Panc1 (cell line): ENCODE data around the gene ATAD5. TPM values are rescaled to one million over a fixed set of nuclear protein-coding genes. Genes with fewer than 3 reads are reported as not detected.
"Not testable (repeated sequence)": the region's sequence is repeated elsewhere in the genome, so short reads cannot be mapped to it uniquely, and the experiment has no call there.

Experiments
- ATAC-seq: fragments of 200-7000 bp; cut with Tn5 transposase; 2 replicates; pipeline ENCODE4 v1.9.1; 2020; ENCODE audit warnings: mild to moderate bottlenecking, moderate library complexity
- BruUV-seq: library from RNA; stranded (reverse); fragments of 400-500 nt; replicated peaks from 2 replicates; lab custom pipeline; 2021; lab: Mats Ljungman, UMichigan
- CTCF ChIA-PET: fragments of 300-600 bp; sonication (Branson Sonifier 250); formaldehyde crosslinking; loops from one replicate; lab custom pipeline; 2022; ENCODE audit warnings: antibody characterized with exemption; lab: Charles Lee
- POLR2A ChIA-PET: fragments of 300-600 bp; sonication (Branson Sonifier 250); formaldehyde crosslinking; loops from one replicate; lab custom pipeline; 2022; ENCODE audit warnings: antibody characterized with exemption; lab: Charles Lee
- DNase-seq: peaks from one replicate; pipeline ENCODE4 v3.0.0-alpha.2; 2010; ENCODE audit warnings: low read depth, low spot score
- H3K27ac ChIP-seq: 2 replicates; pipeline ENCODE4 v1.5.1; 2011; ENCODE audit warnings: mild to moderate bottlenecking, low read length, inconsistent platforms
- H3K27me3 ChIP-seq: fragments of 200-500 bp; sonication (Bioruptor generic); 2 replicates; pipeline ENCODE4 v1.6.0; 2014; ENCODE audit warnings: low read length, inconsistent platforms; ENCODE audit not compliant: control insufficient read depth, insufficient read depth
- H3K36me3 ChIP-seq: fragments of 200-500 bp; sonication (Bioruptor generic); 2 replicates; pipeline ENCODE4 v1.5.1; 2014; ENCODE audit warnings: inconsistent platforms, mild to moderate bottlenecking, low read length, moderate library complexity; ENCODE audit not compliant: control insufficient read depth, insufficient read depth
- H3K4me1 ChIP-seq: 2 replicates; pipeline ENCODE4 v1.5.1; 2011; ENCODE audit warnings: inconsistent platforms, mild to moderate bottlenecking, low read length, moderate library complexity; ENCODE audit not compliant: control insufficient read depth, insufficient read depth
- H3K4me3 ChIP-seq, 2 experiments: 2 replicates each; pipeline ENCODE4 v1.5.1; 2011 to 2012; ENCODE audit warnings: low read depth in 2 of 2, low read length in 2 of 2, mild to moderate bottlenecking in 2 of 2, inconsistent platforms in 1 of 2, moderate library complexity in 1 of 2
- H3K9me3 ChIP-seq: fragments of 200-500 bp; sonication (Bioruptor generic); 2 replicates; pipeline ENCODE4 v1.5.1; 2014; ENCODE audit warnings: low read depth, mild to moderate bottlenecking, inconsistent platforms, low read length, moderate library complexity; ENCODE audit not compliant: control insufficient read depth, insufficient read depth
- CTCF ChIP-seq: fragments of 450-650 bp; IDR thresholded peaks from 2 replicates; pipeline ENCODE4 v1.5.1; 2017; ENCODE audit warnings: mild to moderate bottlenecking
- POLR2AphosphoS5 ChIP-seq: IDR thresholded peaks from 2 replicates; pipeline ENCODE4 v1.6.1; 2012; ENCODE audit warnings: mild to moderate bottlenecking, low read depth, low read length, moderate library complexity
- REST ChIP-seq, 2 experiments: IDR thresholded peaks; 2 replicates each; pipeline ENCODE4 v1.6.1; 2011 to 2012; ENCODE audit warnings: low read depth in 2 of 2, control low read depth in 1 of 2, low read length in 1 of 2, mild to moderate bottlenecking in 1 of 2, moderate library complexity in 1 of 2; ENCODE audit not compliant: insufficient read depth in 1 of 2
- SIN3A ChIP-seq: IDR thresholded peaks from 2 replicates; pipeline ENCODE4 v1.6.1; 2012; ENCODE audit warnings: low read depth, mild to moderate bottlenecking, low read length, moderate library complexity, borderline replicate concordance; ENCODE audit not compliant: insufficient read depth
- TCF7L2 ChIP-seq: IDR thresholded peaks from 2 replicates; pipeline ENCODE4 v1.6.1; 2011; ENCODE audit warnings: mild to moderate bottlenecking, low read depth, low read length, inconsistent platforms
- in situ Hi-C: cut with HindIII; loops from 2 replicates; pipeline ENCODE4 v1.10.0; 2016; ENCODE audit warnings: low sequenced_read_pairs, low pct_unique_long_range_greater_than_20kb
- intact Hi-C: fragments of 100-400 bp; cut with micrococcal nuclease; formaldehyde crosslinking; loops from one replicate; pipeline ENCODE4 v1.10.0; 2022; ENCODE audit not compliant: unreplicated experiment
- total RNA-seq: library from RNA; stranded (reverse); gene quantifications from one replicate; pipeline ENCODE4 v1.2.1, GENCODE V29; 2021; ENCODE audit not compliant: unreplicated experiment

The ATAD5 gene
- total RNA-seq, 1 experiment from 2014 or later: 11.5 TPM

- H3K4me3 ChIP-seq: no peak overlapping the region
- CTCF ChIA-PET: no interaction called here
- POLR2A ChIA-PET: no interaction called here
- ATAC-seq (peak; percentile 52; the same call in 1 of the 2 replicates), DNase-seq (no peak)
- no peak for TF ChIP-seq SIN3A
- no peak for TF ChIP-seq TCF7L2
- TF ChIP-seq POLR2AphosphoS5: no peak
- TF ChIP-seq REST (IDR thresholded peaks at IDR 0.05; ENCODE audit: insufficient read depth in 1 of 2, low read depth in 2 of 2, low read length in 1 of 2): no peak
- no peak for TF ChIP-seq CTCF
- in situ Hi-C loops (no loop called here), intact Hi-C loops (no loop called here)
- BruUV-seq: TSS peak; percentile 34
- no peaks in the 10 kb centered on the region for H3K9me3 ChIP-seq
- no peaks in the 10 kb centered on the region for H3K36me3 ChIP-seq
- no peaks in the 10 kb centered on the region for H3K27me3 ChIP-seq
- H3K4me1 ChIP-seq: no peaks in the 10 kb centered on the region
- no peak overlapping the region for H3K27ac ChIP-seq
Observed at GRCh38 chr17:30812218-30813177, 19.3 kb upstream of the ATAD5 start.

- POLR2A ChIA-PET, BruUV-seq, H3K36me3 ChIP-seq, H3K27me3 ChIP-seq, ATAC-seq, H3K4me1 ChIP-seq, intact Hi-C loops, H3K4me3 ChIP-seq, in situ Hi-C loops, DNase-seq, H3K9me3 ChIP-seq, H3K27ac ChIP-seq: not testable (repeated sequence)
- CTCF ChIA-PET: interaction anchor here (0.7 kb wide), 1 partner anchor 10 kb away, joined by 3 read pairs; no protein-coding TSS in a partner anchor
Observed at GRCh38 chr17:30814236-30814635, 17.5 kb upstream of the ATAD5 start.

- H3K27ac ChIP-seq, ATAC-seq, H3K9me3 ChIP-seq, POLR2A ChIA-PET, intact Hi-C loops, H3K36me3 ChIP-seq, H3K4me3 ChIP-seq, H3K4me1 ChIP-seq, BruUV-seq, H3K27me3 ChIP-seq, DNase-seq, in situ Hi-C loops: not testable (repeated sequence)
- CTCF ChIA-PET: interaction anchor here (0.7 kb wide), 2 partner anchors 9 to 391 kb away, joined by 3 to 5 read pairs; no protein-coding TSS in a partner anchor
Observed at GRCh38 chr17:30814860-30815259, 16.9 kb upstream of the ATAD5 start.
